Erythroblast (primary cell): ENCODE results near the gene HBZ.
"Not testable (repeated sequence)": the region's sequence is repeated elsewhere in the genome, so short reads cannot be mapped to it uniquely, and the experiment has no call there.

ENCODE experiments used
- GATA1 ChIP-seq: IDR thresholded peaks from 2 replicates; pipeline ENCODE4 v1.6.1; 2011; ENCODE audit warnings: low read depth, mild to moderate bottlenecking, control low read depth, low read length, moderate library complexity
- POLR2A ChIP-seq: IDR thresholded peaks from 2 replicates; pipeline ENCODE4 v1.6.1; 2011; ENCODE audit warnings: mild to moderate bottlenecking, low read length

DNA sequence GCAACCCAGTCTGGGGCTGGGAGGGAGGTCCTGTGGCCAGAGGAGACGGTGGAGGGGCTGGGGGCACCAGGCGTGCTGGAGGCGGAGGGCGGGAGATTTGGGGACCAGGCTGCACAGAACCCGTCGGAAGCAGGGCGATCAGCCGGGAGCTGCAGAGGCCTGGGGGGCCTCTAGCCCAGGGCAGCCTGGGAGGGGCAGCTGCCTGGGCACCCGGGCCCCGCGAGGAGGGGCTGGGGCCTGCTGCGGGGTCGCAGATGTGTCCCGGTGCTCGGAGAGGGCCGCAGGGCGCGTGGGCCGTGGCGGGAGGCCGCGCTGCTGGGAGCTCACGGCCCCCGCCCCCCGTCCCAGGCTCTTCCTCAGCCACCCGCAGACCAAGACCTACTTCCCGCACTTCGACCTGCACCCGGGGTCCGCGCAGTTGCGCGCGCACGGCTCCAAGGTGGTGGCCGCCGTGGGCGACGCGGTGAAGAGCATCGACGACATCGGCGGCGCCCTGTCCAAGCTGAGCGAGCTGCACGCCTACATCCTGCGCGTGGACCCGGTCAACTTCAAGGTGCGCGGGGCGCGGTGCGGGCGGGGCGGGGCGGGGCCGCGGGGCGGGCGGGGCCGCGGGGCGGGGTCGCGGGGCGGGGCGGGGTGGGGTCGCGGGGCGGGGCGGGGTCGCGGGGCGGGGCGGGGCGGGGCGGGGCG, 11.8 kb downstream of the HBZ start:
- TF ChIP-seq GATA1, POLR2A: not testable (repeated sequence)
